MCF 10A (cell line): Measurements from ENCODE around the gene CNN1. TPM values are rescaled to one million over a fixed set of nuclear protein-coding genes. Genes with fewer than 3 reads are reported as not detected.
A peak's percentile ranks its signal among the peaks of the same experiment; 100 is the strongest.

Experiments
- BruUV-seq: library from RNA; stranded (reverse); fragments of 400-500 nt; replicated peaks from 2 replicates; lab custom pipeline; 2021; lab: Mats Ljungman, UMichigan
- CTCF ChIA-PET: fragments of 300-600 bp; sonication (Branson Sonifier 250); formaldehyde crosslinking; extraction: SDS; loops from one replicate; lab custom pipeline; 2021; ENCODE audit warnings: antibody characterized with exemption, inconsistent platforms; lab: Yijun Ruan, JAX
- POLR2A ChIA-PET: fragments of 300-600, 350-650 bp; sonication (Branson Sonifier 250); formaldehyde crosslinking; extraction: SDS; loops from one replicate; lab custom pipeline; 2020; ENCODE audit warnings: antibody characterized with exemption, inconsistent platforms; lab: Yijun Ruan, JAX
- DNase-seq: peaks from one replicate; pipeline ENCODE4 v3.0.0-alpha.2; 2018; ENCODE audit not compliant: unreplicated experiment
- H3K27ac Mint-ChIP-seq: one replicate; pipeline ENCODE4 v1.8.0; 2022; ENCODE audit warnings: mild to moderate bottlenecking, low read depth, mixed read lengths; ENCODE audit not compliant: unreplicated experiment
- H3K27me3 Mint-ChIP-seq: one replicate; pipeline ENCODE4 v1.8.0; 2022; ENCODE audit warnings: mixed read lengths; ENCODE audit not compliant: insufficient read depth, unreplicated experiment
- H3K36me3 Mint-ChIP-seq: one replicate; pipeline ENCODE4 v1.8.0; 2022; ENCODE audit warnings: mild to moderate bottlenecking, moderate library complexity, mixed read lengths; ENCODE audit not compliant: insufficient read depth, unreplicated experiment
- H3K4me1 Mint-ChIP-seq: one replicate; pipeline ENCODE4 v1.8.0; 2022; ENCODE audit warnings: mixed read lengths; ENCODE audit not compliant: insufficient read depth, unreplicated experiment
- H3K4me3 Mint-ChIP-seq: one replicate; pipeline ENCODE4 v1.8.0; 2022; ENCODE audit warnings: mild to moderate bottlenecking, moderate library complexity, mixed read lengths; ENCODE audit not compliant: unreplicated experiment
- H3K9me3 Mint-ChIP-seq: one replicate; pipeline ENCODE4 v1.8.0; 2022; ENCODE audit warnings: mixed read lengths; ENCODE audit not compliant: unreplicated experiment
- CTCF ChIP-seq: fragments of 200-600 bp; IDR thresholded peaks from one replicate; pipeline ENCODE4 v1.8.0; 2022; ENCODE audit warnings: antibody characterized with exemption, mild to moderate bottlenecking; ENCODE audit not compliant: unreplicated experiment
- intact Hi-C: fragments of 100-400 bp; cut with micrococcal nuclease; formaldehyde crosslinking; loops from 2 replicates; pipeline ENCODE4 v1.14.1; 2022
- total RNA-seq: library from RNA; stranded (reverse); gene quantifications from 2 replicates; pipeline ENCODE4 v1.2.3, GENCODE V29; 2022

CNN1 gene
- total RNA-seq, 1 experiment from 2014 or later = not detected

GRCh38 chr19:11495885-11496284 is 42.8 kb upstream of the CNN1 start:
- TF ChIP-seq CTCF = no peak
- Mint-ChIP-seq H3K4me1 (no peaks in the 10 kb centered on the region), H3K4me3 (no peak overlapping the region), H3K36me3 (peaks cover 14% of the 10 kb centered on the region), H3K9me3 (no peaks in the 10 kb centered on the region), H3K27me3 (no peaks in the 10 kb centered on the region), H3K27ac (no peak overlapping the region)
- intact Hi-C loops = loop anchor here (1.0 to 5.0 kb wide), 2 partner anchors 91 to 646 kb away; partner anchors contain the start of gene ZNF20
- DNase-seq = no peak
- ChIA-PET CTCF (interaction anchor here (0.7 to 1.2 kb wide), 2 partner anchors 11 to 51 kb away, joined by 3 to 4 read pairs; no protein-coding TSS in a partner anchor), POLR2A (no interaction called here)
- no TSS peak for BruUV-seq

- POLR2A ChIA-PET = no interaction called here
- peak; percentile 73 for TF ChIP-seq CTCF
- H3K27me3 Mint-ChIP-seq = no peaks in the 10 kb centered on the region
- H3K36me3 Mint-ChIP-seq = peaks cover 14% of the 10 kb centered on the region
- H3K4me3 Mint-ChIP-seq = no peak overlapping the region
- H3K4me1 Mint-ChIP-seq = peaks cover 5% of the 10 kb centered on the region
- peak overlapping the region; percentile 40 for H3K27ac Mint-ChIP-seq
- CTCF ChIA-PET = interaction anchor here (1.2 kb wide), 1 partner anchor 11 kb away, joined by 4 read pairs; no protein-coding TSS in a partner anchor
- DNase-seq = peak; percentile 93
- no peaks in the 10 kb centered on the region for H3K9me3 Mint-ChIP-seq
- BruUV-seq = no TSS peak
- intact Hi-C loops = loop anchor here (1.0 to 5.0 kb wide), 2 partner anchors 91 to 646 kb away; partner anchors contain the start of gene ZNF20
Measured at GRCh38 chr19:11496391-11497163, 42.1 kb upstream of the CNN1 start.

- TF ChIP-seq CTCF = no peak
- no TSS peak for BruUV-seq
- Mint-ChIP-seq H3K36me3 (peaks cover 8% of the 10 kb centered on the region), H3K27ac (no peak overlapping the region), H3K4me1 (peaks cover 9% of the 10 kb centered on the region), H3K9me3 (no peaks in the 10 kb centered on the region), H3K27me3 (no peaks in the 10 kb centered on the region), H3K4me3 (no peak overlapping the region)
- DNase-seq = no peak
- CTCF ChIA-PET = no interaction called here
- POLR2A ChIA-PET = no interaction called here
- intact Hi-C loops = loop anchor here (5.0 kb wide), 1 partner anchor 643 kb away; the partner anchor contains the start of gene ZNF20
Measured at GRCh38 chr19:11499220-11499726, 39.4 kb upstream of the CNN1 start.

GRCh38 chr19:11499890-11500420 is 38.7 kb upstream of the CNN1 start:
- Mint-ChIP-seq H3K27ac (no peak overlapping the region), H3K4me3 (no peak overlapping the region)

More at GRCh38 chr19:11499890-11500420, 38.7 kb upstream of the CNN1 start:
- ChIA-PET POLR2A (no interaction called here), CTCF (no interaction called here)
- DNase-seq = no peak
- Mint-ChIP-seq H3K36me3 (peaks cover 8% of the 10 kb centered on the region), H3K27me3 (no peaks in the 10 kb centered on the region), H3K9me3 (no peaks in the 10 kb centered on the region), H3K4me1 (peaks cover 9% of the 10 kb centered on the region)
- BruUV-seq = no TSS peak
- intact Hi-C loops = loop anchor here (5.0 kb wide), 1 partner anchor 642 kb away; the partner anchor contains the start of gene ZNF20
- TF ChIP-seq CTCF = no peak
